Omental fat pad (tissue), 4 donors: ENCODE measurements around the gene CNTNAP2. TPM values are rescaled to one million over a fixed set of nuclear protein-coding genes. Genes with fewer than 3 reads are reported as not detected.
A peak's percentile ranks its signal among the peaks of the same experiment; 100 is the strongest.

Experiments used
- ATAC-seq: fragments of 150-250 bp; one replicate; pipeline ENCODE4 v1.9.1; 2016; ENCODE audit warnings: mild to moderate bottlenecking, moderate library complexity; ENCODE audit not compliant: low FRiP score
- DNase-seq: peaks from one replicate; pipeline ENCODE4 v3.0.0-alpha.2; 2019; ENCODE audit warnings: low spot score
- total RNA-seq, 4 donors: library from RNA; depleted of rRNA; stranded (reverse); fragments of >200 nt; gene quantifications; one replicate each; pipeline ENCODE4 v1.1.0, GENCODE V29; 2016
- TF ChIP-seq, protein P1 (sequence below), 3 donors: fragments of 450-650 bp; IDR thresholded peaks; one replicate each; pipeline ENCODE4 v1.5.1; 2016 to 2017; ENCODE audit warnings: antibody characterized with exemption in 3 of 3, mild to moderate bottlenecking in 3 of 3, moderate library complexity in 2 of 3

CNTNAP2 gene
- total RNA-seq, 4 donors from 2014 or later: 0.38 to 1.5 (median 1.1) TPM; not detected in 1

DNA sequence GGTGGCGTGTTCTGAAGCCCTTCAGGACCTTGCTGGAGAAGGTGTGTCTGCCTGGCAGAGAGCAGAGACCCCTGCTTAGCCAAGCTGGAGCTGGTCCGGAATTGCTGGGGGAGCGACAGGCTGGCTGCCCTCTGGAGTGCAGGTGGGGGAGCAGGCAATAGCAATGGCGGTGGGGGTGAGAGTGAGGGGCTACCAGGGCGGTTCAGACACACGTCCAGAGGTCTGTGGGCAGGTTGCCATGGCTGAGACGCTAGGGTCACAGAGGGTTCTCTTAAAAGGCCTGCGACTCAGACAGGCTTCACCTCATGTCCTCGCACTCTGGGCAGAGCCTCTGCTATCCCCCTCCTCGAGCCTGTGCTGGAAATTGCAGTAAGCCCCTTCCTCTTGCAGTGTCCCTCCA is 2144.9 kb downstream of the CNTNAP2 start:
- DNase-seq: no peak
- no peak for ATAC-seq
- TF ChIP-seq, protein P1, sequence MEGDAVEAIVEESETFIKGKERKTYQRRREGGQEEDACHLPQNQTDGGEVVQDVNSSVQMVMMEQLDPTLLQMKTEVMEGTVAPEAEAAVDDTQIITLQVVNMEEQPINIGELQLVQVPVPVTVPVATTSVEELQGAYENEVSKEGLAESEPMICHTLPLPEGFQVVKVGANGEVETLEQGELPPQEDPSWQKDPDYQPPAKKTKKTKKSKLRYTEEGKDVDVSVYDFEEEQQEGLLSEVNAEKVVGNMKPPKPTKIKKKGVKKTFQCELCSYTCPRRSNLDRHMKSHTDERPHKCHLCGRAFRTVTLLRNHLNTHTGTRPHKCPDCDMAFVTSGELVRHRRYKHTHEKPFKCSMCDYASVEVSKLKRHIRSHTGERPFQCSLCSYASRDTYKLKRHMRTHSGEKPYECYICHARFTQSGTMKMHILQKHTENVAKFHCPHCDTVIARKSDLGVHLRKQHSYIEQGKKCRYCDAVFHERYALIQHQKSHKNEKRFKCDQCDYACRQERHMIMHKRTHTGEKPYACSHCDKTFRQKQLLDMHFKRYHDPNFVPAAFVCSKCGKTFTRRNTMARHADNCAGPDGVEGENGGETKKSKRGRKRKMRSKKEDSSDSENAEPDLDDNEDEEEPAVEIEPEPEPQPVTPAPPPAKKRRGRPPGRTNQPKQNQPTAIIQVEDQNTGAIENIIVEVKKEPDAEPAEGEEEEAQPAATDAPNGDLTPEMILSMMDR (IDR thresholded peaks at IDR 0.05): no peak

DNA sequence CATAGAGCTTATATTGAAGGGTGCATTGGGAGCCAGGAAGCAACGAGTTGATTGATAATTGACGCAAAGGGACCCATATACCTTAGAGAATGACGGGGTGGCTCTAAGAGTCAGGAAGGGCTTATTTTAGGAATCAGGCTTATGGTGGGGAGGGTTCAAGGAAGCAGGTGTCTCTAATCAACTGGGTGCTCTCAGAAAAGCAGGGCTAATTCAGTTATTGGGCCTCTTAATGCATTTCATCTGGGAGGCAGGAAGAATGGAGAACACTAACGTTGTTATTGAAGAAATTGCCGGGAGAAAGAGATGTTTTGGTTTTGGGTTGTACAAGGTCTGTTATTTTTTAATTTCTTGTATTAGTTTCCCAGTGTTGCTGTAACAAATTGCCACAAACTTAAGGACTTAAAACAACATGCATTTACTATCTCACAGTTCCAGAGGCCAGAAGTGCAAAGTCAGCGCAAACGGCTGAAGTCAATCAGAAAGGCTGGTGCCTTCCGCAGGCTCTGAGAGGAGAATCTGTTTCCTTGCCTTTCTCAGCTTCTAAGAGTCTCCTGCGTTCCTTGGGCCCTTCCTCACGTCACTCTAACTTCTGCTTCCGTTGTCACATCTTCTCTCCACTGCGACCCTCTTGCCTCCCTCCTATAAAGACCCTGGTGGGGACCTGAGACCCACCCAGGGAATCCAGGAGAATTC is 2145.5 kb downstream of the CNTNAP2 start:
- TF ChIP-seq, protein P1 (IDR thresholded peaks at IDR 0.05): no peak
- DNase-seq (no peak), ATAC-seq (no peak)

DNA sequence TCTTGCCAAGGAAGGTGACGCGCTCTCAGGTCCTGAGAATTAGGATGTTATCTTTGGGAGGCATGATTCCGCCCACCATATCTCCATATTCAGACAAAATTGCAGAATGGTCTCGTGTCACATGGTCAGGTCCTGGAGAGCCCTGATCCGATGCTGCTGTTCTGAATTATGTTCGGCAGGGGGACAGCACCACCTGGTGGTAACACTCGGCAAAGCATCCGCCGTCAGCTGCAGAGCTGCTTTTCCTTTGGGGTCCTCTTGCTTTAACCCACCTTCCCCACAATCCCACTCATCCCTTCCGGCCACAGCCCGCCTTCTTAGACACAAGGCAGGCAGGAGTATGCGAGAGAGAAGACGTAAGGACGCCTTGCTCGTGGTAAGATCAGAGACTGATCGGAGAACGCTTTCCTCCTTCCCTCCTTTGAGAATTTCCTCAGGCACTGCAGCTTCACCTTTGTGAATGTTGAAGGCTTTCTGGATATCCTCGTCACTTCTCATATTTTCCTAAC is 2146.2 kb downstream of the CNTNAP2 start:
- TF ChIP-seq, protein P1 (IDR thresholded peaks at IDR 0.05): peak in 1 of 3 donors; percentile 84
- peak; percentile 76 for ATAC-seq
- peak; percentile 72 for DNase-seq

DNA sequence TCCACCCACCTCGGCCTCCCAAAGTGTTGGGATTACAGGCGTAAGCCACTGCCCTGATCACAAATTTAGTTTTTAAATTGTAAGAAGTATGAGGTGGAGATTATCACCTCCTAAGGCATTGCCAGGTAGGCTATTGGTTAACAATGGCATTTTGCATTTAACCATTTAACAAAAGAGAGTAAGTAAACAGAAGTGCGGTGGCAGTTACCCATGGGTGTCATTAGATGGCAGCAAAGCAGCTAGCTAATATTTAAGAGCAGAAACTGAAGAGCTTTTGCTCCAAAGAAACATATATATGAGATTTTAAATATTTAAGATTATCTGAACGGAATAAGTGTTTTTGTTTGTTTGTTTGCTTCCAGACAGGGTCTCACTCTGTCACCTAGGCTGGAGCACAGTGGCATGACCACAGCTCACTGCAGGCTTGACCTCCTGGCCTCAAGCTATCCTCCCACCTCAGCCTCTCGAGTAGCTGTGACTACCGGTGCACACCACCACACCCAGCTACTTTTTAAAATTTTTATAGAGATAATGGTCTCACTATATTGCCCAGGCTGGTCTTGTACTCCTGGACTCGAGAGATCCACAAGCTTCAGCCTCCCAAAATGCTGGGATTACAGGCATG is 2148.4 kb downstream of the CNTNAP2 start:
- TF ChIP-seq, protein P1 (IDR thresholded peaks at IDR 0.05): no peak
- DNase-seq: no peak
- no peak for ATAC-seq

DNA sequence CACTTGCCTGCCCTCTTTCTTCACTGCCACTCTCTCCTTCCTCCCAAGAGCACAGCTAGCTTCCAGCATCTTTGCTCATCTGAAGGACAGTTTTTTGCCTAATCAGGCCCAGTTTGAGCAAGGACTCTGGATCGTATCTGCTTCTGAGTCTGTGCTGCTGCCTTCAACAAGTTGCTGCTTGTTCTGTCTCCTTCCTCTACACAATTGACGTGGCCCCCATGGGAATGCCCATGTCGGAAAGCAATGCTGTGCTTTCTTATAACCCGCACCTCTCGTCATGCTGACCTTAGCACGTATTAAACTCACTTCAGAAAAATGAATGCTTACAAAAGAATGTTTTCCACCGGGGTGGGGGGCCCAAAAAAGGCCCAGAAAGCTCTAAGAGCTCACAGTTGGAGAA is 2149.3 kb downstream of the CNTNAP2 start:
- ATAC-seq (no peak), DNase-seq (no peak)
- TF ChIP-seq, protein P1 (IDR thresholded peaks at IDR 0.05): no peak

DNA sequence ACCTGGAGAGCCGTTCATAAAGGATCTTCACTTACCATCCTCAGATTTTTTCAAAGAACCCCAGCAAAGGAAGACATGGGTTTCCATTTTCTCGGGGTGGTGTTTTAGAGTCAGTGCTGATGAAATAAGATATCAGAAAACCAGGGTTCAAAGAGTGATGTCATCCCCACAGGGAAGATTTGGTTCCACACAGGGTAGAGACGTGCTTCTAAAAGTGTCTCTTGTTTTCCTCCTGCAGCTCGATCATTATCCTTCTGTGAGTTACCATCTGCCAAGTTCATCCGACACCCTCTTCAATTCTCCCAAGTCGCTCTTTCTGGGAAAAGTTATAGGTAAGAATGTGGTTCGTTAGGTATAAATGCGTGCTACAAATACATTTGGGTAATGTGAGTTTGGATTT is 2150.2 kb downstream of the CNTNAP2 start:
- ATAC-seq: no peak
- DNase-seq: no peak

More for the DNA sequence above, 2150.2 kb downstream of the CNTNAP2 start:
- TF ChIP-seq, protein P1 (IDR thresholded peaks at IDR 0.05): no peak
